ENCODE measurements around the gene KCNH2. TPM values are rescaled to one million over a fixed set of nuclear protein-coding genes. Genes with fewer than 3 reads are reported as not detected.

KCNH2 gene
- total and polyA plus RNA-seq, 2 experiments from 2014 or later, result 2.6 to 14.7 TPM

DNA sequence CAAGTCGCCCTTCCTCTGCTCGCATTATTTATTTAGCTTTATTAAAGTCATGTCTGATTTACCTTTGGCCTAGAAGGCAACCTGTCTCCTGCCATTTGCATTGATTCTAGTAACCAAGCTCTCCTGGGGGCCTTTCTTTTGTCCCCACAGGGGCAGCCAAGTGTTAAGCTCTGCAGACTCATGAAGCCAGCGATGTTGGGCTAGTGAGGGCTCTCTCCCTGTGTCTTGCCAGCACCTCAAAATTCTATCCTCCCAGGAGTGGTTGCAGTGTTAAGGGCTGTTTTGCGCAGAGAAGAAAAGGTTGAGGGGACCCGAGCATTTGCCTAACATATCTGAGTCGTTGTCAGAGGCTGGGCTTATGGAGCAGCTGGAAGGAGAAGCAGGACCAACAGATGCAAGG, 63.9 kb downstream of the KCNH2 start (continued):
- TF ChIP-seq, protein P1, sequence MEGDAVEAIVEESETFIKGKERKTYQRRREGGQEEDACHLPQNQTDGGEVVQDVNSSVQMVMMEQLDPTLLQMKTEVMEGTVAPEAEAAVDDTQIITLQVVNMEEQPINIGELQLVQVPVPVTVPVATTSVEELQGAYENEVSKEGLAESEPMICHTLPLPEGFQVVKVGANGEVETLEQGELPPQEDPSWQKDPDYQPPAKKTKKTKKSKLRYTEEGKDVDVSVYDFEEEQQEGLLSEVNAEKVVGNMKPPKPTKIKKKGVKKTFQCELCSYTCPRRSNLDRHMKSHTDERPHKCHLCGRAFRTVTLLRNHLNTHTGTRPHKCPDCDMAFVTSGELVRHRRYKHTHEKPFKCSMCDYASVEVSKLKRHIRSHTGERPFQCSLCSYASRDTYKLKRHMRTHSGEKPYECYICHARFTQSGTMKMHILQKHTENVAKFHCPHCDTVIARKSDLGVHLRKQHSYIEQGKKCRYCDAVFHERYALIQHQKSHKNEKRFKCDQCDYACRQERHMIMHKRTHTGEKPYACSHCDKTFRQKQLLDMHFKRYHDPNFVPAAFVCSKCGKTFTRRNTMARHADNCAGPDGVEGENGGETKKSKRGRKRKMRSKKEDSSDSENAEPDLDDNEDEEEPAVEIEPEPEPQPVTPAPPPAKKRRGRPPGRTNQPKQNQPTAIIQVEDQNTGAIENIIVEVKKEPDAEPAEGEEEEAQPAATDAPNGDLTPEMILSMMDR (conservative IDR thresholded peaks at IDR 0.05; ENCODE audit: low read depth in 2 of 2), result no peak
- no peak for TF ChIP-seq STAT1 (IDR thresholded peaks at IDR 0.05; ENCODE audit: unreplicated experiment)

DNA sequence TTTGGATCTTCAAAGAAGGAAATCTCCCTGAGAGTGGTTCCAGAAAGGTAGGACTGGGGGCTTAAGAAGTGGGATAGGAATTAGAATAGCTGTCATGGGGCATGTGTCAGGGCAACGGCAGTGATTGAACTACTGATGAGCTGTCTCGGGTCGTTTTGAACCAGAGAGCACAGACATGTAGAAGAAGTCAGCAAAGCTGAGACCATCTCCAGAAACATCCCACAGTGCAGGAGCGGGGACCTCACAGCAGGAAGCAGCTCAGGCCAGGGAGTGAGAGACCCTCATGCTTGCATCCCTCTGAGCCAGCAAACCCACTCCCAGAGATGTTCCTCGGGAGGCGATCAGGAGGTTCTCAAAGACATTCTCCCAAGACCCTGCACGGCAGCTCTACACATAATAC, 65.7 kb downstream of the KCNH2 start:
- H3K4me1 ChIP-seq (ENCODE audit: insufficient read depth), result no peaks in the 10 kb centered on the region; the same call in 1 of the 2 replicates
- H3K79me2 ChIP-seq (replicated peaks; ENCODE audit: insufficient read depth), result no peaks in the 10 kb centered on the region
- peaks cover 10% of the 10 kb centered on the region for H3K27me3 Mint-ChIP-seq (ENCODE audit: insufficient read depth, low read depth, poor library complexity)
- no peaks in the 10 kb centered on the region for H3F3A ChIP-seq (replicated peaks; ENCODE audit: low read depth)
- H3K9me2 ChIP-seq (ENCODE audit: insufficient read depth), result 0 out of 2 replicates have a peak, but pooled peaks cover 8% of the 10 kb centered on the region
- DNase-seq (ENCODE audit: low spot score), result no peak
- no peak overlapping the region for H3K27ac ChIP-seq (ENCODE audit: low read depth)
- H3K27ac Mint-ChIP-seq, result no peak overlapping the region
- peaks cover 4% of the 10 kb centered on the region for H3K9me3 Mint-ChIP-seq
- no peaks in the 10 kb centered on the region for H3K36me3 ChIP-seq (ENCODE audit: insufficient read depth)
- H3K36me3 Mint-ChIP-seq (ENCODE audit: low read depth), result no peaks in the 10 kb centered on the region
- H3K4me1 Mint-ChIP-seq, result peaks cover 14% of the 10 kb centered on the region
- no peak for ATAC-seq
- H4K20me1 ChIP-seq (replicated peaks; ENCODE audit: insufficient read depth), result no peaks in the 10 kb centered on the region
- H3K4me2 ChIP-seq, result no peak overlapping the region
- no peak overlapping the region for H3K4me3 ChIP-seq
- H2AFZ ChIP-seq, result no peak overlapping the region
- H3K4me3 Mint-ChIP-seq, result no peak overlapping the region
- no peaks in the 10 kb centered on the region for H3K27me3 ChIP-seq (ENCODE audit: insufficient read depth)
- TF ChIP-seq NANOG (IDR thresholded peaks at IDR 0.05; ENCODE audit: borderline replicate concordance) (no peak), CREB1 (CRISPR knock-in tag; IDR thresholded peaks at IDR 0.05; ENCODE audit: low read depth) (no peak), EZH2phosphoT487 (IDR thresholded peaks at IDR 0.05; ENCODE audit: unreplicated experiment) (no peak), JUNB (IDR thresholded peaks at IDR 0.05; ENCODE audit: unreplicated experiment) (no peak), STAT1 (IDR thresholded peaks at IDR 0.05; ENCODE audit: unreplicated experiment) (no peak), EZH2 (IDR thresholded peaks at IDR 0.05; ENCODE audit: low read depth, unreplicated experiment) (no peak), POLR2AphosphoS5 (IDR thresholded peaks at IDR 0.05; ENCODE audit: low read depth) (no peak)
- TF ChIP-seq, protein P2, sequence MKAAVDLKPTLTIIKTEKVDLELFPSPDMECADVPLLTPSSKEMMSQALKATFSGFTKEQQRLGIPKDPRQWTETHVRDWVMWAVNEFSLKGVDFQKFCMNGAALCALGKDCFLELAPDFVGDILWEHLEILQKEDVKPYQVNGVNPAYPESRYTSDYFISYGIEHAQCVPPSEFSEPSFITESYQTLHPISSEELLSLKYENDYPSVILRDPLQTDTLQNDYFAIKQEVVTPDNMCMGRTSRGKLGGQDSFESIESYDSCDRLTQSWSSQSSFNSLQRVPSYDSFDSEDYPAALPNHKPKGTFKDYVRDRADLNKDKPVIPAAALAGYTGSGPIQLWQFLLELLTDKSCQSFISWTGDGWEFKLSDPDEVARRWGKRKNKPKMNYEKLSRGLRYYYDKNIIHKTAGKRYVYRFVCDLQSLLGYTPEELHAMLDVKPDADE (IDR thresholded peaks at IDR 0.05), result no peak
- TF ChIP-seq, protein P3, sequence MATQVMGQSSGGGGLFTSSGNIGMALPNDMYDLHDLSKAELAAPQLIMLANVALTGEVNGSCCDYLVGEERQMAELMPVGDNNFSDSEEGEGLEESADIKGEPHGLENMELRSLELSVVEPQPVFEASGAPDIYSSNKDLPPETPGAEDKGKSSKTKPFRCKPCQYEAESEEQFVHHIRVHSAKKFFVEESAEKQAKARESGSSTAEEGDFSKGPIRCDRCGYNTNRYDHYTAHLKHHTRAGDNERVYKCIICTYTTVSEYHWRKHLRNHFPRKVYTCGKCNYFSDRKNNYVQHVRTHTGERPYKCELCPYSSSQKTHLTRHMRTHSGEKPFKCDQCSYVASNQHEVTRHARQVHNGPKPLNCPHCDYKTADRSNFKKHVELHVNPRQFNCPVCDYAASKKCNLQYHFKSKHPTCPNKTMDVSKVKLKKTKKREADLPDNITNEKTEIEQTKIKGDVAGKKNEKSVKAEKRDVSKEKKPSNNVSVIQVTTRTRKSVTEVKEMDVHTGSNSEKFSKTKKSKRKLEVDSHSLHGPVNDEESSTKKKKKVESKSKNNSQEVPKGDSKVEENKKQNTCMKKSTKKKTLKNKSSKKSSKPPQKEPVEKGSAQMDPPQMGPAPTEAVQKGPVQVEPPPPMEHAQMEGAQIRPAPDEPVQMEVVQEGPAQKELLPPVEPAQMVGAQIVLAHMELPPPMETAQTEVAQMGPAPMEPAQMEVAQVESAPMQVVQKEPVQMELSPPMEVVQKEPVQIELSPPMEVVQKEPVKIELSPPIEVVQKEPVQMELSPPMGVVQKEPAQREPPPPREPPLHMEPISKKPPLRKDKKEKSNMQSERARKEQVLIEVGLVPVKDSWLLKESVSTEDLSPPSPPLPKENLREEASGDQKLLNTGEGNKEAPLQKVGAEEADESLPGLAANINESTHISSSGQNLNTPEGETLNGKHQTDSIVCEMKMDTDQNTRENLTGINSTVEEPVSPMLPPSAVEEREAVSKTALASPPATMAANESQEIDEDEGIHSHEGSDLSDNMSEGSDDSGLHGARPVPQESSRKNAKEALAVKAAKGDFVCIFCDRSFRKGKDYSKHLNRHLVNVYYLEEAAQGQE (IDR thresholded peaks at IDR 0.05; ENCODE audit: unreplicated experiment), result no peak
- TF ChIP-seq, protein P1 (conservative IDR thresholded peaks at IDR 0.05; ENCODE audit: low read depth in 2 of 2), result no peak

Measured in GM23338 (cell line).